Activated naive CD4-positive, alpha-beta T cell treated with anti-CD3 and anti-CD28 coated beads for 36 hours (primary cell): ENCODE data around the gene NUSAP1. TPM values are rescaled to one million over a fixed set of nuclear protein-coding genes. Genes with fewer than 3 reads are reported as not detected.
A peak's percentile ranks its signal among the peaks of the same experiment; 100 is the strongest.
"Not testable (repeated sequence)": the region's sequence is repeated elsewhere in the genome, so short reads cannot be mapped to it uniquely, and the experiment has no call there.

Experiments used
- CTCF ChIA-PET: fragments of 350-600 bp; sonication (Branson Sonifier 250); formaldehyde crosslinking; loops from one replicate; lab custom pipeline; 2021; ENCODE audit warnings: antibody characterized with exemption; lab: Charles Lee
- DNase-seq: peaks from one replicate; pipeline ENCODE4 v3.0.0-alpha.2; 2020
- H3K27ac Mint-ChIP-seq: one replicate; pipeline ENCODE4 v1.8.0; 2021; ENCODE audit warnings: mild to moderate bottlenecking, mixed read lengths
- H3K27me3 Mint-ChIP-seq: one replicate; pipeline ENCODE4 v1.8.0; 2021; ENCODE audit warnings: low read depth, mixed read lengths
- H3K36me3 Mint-ChIP-seq: one replicate; pipeline ENCODE4 v1.8.0; 2021; ENCODE audit warnings: low read depth, mixed read lengths
- H3K4me1 Mint-ChIP-seq: one replicate; pipeline ENCODE4 v1.8.0; 2021; ENCODE audit warnings: low read depth, mixed read lengths
- H3K4me3 Mint-ChIP-seq: one replicate; pipeline ENCODE4 v1.8.0; 2021; ENCODE audit warnings: mild to moderate bottlenecking, moderate library complexity, mixed read lengths
- H3K9me3 Mint-ChIP-seq: one replicate; pipeline ENCODE4 v1.8.0; 2021; ENCODE audit warnings: mixed read lengths
- intact Hi-C: fragments of 100-400 bp; cut with micrococcal nuclease; formaldehyde crosslinking; loops from one replicate; pipeline ENCODE4 v1.15.1; 2023
- total RNA-seq, 2 experiments: library from RNA; stranded (reverse); gene quantifications; one replicate each; pipeline ENCODE4 v1.2.3, GENCODE V29; 2021

The NUSAP1 gene
- total RNA-seq, 2 experiments from 2014 or later: 269 to 287 TPM

- Mint-ChIP-seq H3K36me3 (peaks cover 20% of the 10 kb centered on the region), H3K4me1 (peaks cover 11% of the 10 kb centered on the region)
- intact Hi-C loops, H3K4me3 Mint-ChIP-seq, H3K9me3 Mint-ChIP-seq, DNase-seq, H3K27ac Mint-ChIP-seq, H3K27me3 Mint-ChIP-seq: not testable (repeated sequence)
- CTCF ChIA-PET: interaction anchor here (0.6 kb wide), 2 partner anchors 15 to 1188 kb away, joined by 4 read pairs; no protein-coding TSS in a partner anchor
Measured at GRCh38 chr15:41301139-41301538, 31.5 kb upstream of the NUSAP1 start.

GRCh38 chr15:41301587-41301986, 31.1 kb upstream of the NUSAP1 start:
- no peak overlapping the region for H3K27ac Mint-ChIP-seq

GRCh38 chr15:41304149-41304770, 28.4 kb upstream of the NUSAP1 start:
- CTCF ChIA-PET: interaction anchor here (0.5 kb wide), 1 partner anchor 29 kb away, joined by 8 read pairs; no protein-coding TSS in a partner anchor
- peaks cover 15% of the 10 kb centered on the region for H3K36me3 Mint-ChIP-seq
- H3K4me3 Mint-ChIP-seq: no peak overlapping the region
- H3K9me3 Mint-ChIP-seq: no peaks in the 10 kb centered on the region
- peaks cover 11% of the 10 kb centered on the region for H3K4me1 Mint-ChIP-seq
- intact Hi-C loops: no loop called here
- no peaks in the 10 kb centered on the region for H3K27me3 Mint-ChIP-seq
- DNase-seq: no peak
- no peak overlapping the region for H3K27ac Mint-ChIP-seq

More at GRCh38 chr15:41301587-41301986, 31.1 kb upstream of the NUSAP1 start:
- no peaks in the 10 kb centered on the region for H3K9me3 Mint-ChIP-seq
- intact Hi-C loops: no loop called here
- no peak for DNase-seq
- CTCF ChIA-PET: interaction anchor here (0.6 kb wide), 3 partner anchors 12 to 1188 kb away, joined by 3 to 4 read pairs (median 4); no protein-coding TSS in a partner anchor
- H3K36me3 Mint-ChIP-seq: peaks cover 20% of the 10 kb centered on the region
- no peak overlapping the region for H3K4me3 Mint-ChIP-seq
- H3K27me3 Mint-ChIP-seq: no peaks in the 10 kb centered on the region
- peaks cover 11% of the 10 kb centered on the region for H3K4me1 Mint-ChIP-seq

- Mint-ChIP-seq H3K4me3 (no peak overlapping the region), H3K27me3 (no peaks in the 10 kb centered on the region), H3K4me1 (peaks cover 5% of the 10 kb centered on the region), H3K9me3 (no peaks in the 10 kb centered on the region), H3K36me3 (peaks cover 6% of the 10 kb centered on the region), H3K27ac (no peak overlapping the region)
- intact Hi-C loops: no loop called here
- no peak for DNase-seq
- CTCF ChIA-PET: interaction anchor here (0.6 to 0.9 kb wide), 2 partner anchors 16 to 18 kb away, joined by 3 read pairs; no protein-coding TSS in a partner anchor
Measured at GRCh38 chr15:41307679-41308078, 25.0 kb upstream of the NUSAP1 start.

GRCh38 chr15:41309226-41309905, 23.3 kb upstream of the NUSAP1 start:
- peaks cover 4% of the 10 kb centered on the region for H3K4me1 Mint-ChIP-seq
- H3K36me3 Mint-ChIP-seq: peaks cover 13% of the 10 kb centered on the region
- no peaks in the 10 kb centered on the region for H3K27me3 Mint-ChIP-seq
- no peak for DNase-seq
- CTCF ChIA-PET: interaction anchor here (0.6 to 0.9 kb wide), 2 partner anchors 22 to 188 kb away, joined by 4 read pairs; no protein-coding TSS in a partner anchor
- intact Hi-C loops: no loop called here
- no peak overlapping the region for H3K4me3 Mint-ChIP-seq
- no peaks in the 10 kb centered on the region for H3K9me3 Mint-ChIP-seq
- H3K27ac Mint-ChIP-seq: no peak overlapping the region

GRCh38 chr15:41320805-41321330, 11.8 kb upstream of the NUSAP1 start:
- peaks cover 13% of the 10 kb centered on the region for H3K36me3 Mint-ChIP-seq
- intact Hi-C loops, H3K27me3 Mint-ChIP-seq, H3K9me3 Mint-ChIP-seq, H3K27ac Mint-ChIP-seq, H3K4me3 Mint-ChIP-seq, CTCF ChIA-PET, DNase-seq: not testable (repeated sequence)
- peaks cover 14% of the 10 kb centered on the region for H3K4me1 Mint-ChIP-seq

GRCh38 chr15:41323611-41324010, 9.1 kb upstream of the NUSAP1 start:
- intact Hi-C loops: loop anchor here (1.0 kb wide), 1 partner anchor 9 kb away; the partner anchor contains the start of genes NUSAP1 and OIP5
- Mint-ChIP-seq H3K27ac (no peak overlapping the region), H3K4me1 (peaks cover 14% of the 10 kb centered on the region), H3K36me3 (peaks cover 13% of the 10 kb centered on the region), H3K27me3 (no peaks in the 10 kb centered on the region), H3K4me3 (no peak overlapping the region), H3K9me3 (no peaks in the 10 kb centered on the region)
- peak; percentile 30 for DNase-seq
- CTCF ChIA-PET: interaction anchor here (0.6 to 1.1 kb wide), 3 partner anchors 35 to 409 kb away, joined by 3 read pairs; partner anchors contain the start of genes CHP1 and EXD1

GRCh38 chr15:41331281-41331680, 1.4 kb upstream of the NUSAP1 start:
- CTCF ChIA-PET: interaction anchor here (1.0 to 1.3 kb wide), 3 partner anchors 22 to 427 kb away, joined by 3 to 4 read pairs (median 3); no protein-coding TSS in a partner anchor
- Mint-ChIP-seq H3K4me1 (peaks cover 21% of the 10 kb centered on the region), H3K9me3 (no peaks in the 10 kb centered on the region), H3K27ac (no peak overlapping the region), H3K36me3 (peaks cover 24% of the 10 kb centered on the region), H3K4me3 (peak overlapping the region; percentile 100), H3K27me3 (no peaks in the 10 kb centered on the region)
- no peak for DNase-seq
- intact Hi-C loops: loop anchor here (5.0 kb wide), 1 partner anchor 634 kb away; the partner anchor contains the start of gene RAD51

- peak overlapping the region; percentile 100 for H3K4me3 Mint-ChIP-seq
- H3K27ac Mint-ChIP-seq: peak overlapping the region; percentile 98
- no peaks in the 10 kb centered on the region for H3K27me3 Mint-ChIP-seq
- no peaks in the 10 kb centered on the region for H3K9me3 Mint-ChIP-seq
- peaks cover 23% of the 10 kb centered on the region for H3K36me3 Mint-ChIP-seq
- intact Hi-C loops: loop anchor here (1.0 to 5.0 kb wide), 12 partner anchors 9 to 635 kb away; partner anchors contain the start of genes CHAC1, CHP1, DNAJC17 and INO80
- no peak for DNase-seq
- CTCF ChIA-PET: interaction anchor here (1.0 to 1.3 kb wide), 2 partner anchors 22 to 50 kb away, joined by 3 to 4 read pairs; no protein-coding TSS in a partner anchor
- peaks cover 26% of the 10 kb centered on the region for H3K4me1 Mint-ChIP-seq
Measured at GRCh38 chr15:41331833-41332193, 868 bp upstream of the NUSAP1 start.

GRCh38 chr15:41333026-41333562, 413 bp downstream of the NUSAP1 start:
- H3K27me3 Mint-ChIP-seq: no peaks in the 10 kb centered on the region
- H3K4me1 Mint-ChIP-seq: peaks cover 29% of the 10 kb centered on the region
- intact Hi-C loops: loop anchor here (2.0 to 5.0 kb wide), 3 partner anchors 84 to 636 kb away; partner anchors contain the start of genes ITPKA, RAD51 and RTF1
- peaks cover 31% of the 10 kb centered on the region for H3K36me3 Mint-ChIP-seq
- peak overlapping the region; percentile 98 for H3K27ac Mint-ChIP-seq
- CTCF ChIA-PET: interaction anchor here (0.7 to 1.2 kb wide), 5 partner anchors 29 to 109 kb away, joined by 3 to 8 read pairs (median 4); partner anchors contain the start of genes CHP1 and EXD1
- DNase-seq: peak; percentile 10
- no peaks in the 10 kb centered on the region for H3K9me3 Mint-ChIP-seq
- H3K4me3 Mint-ChIP-seq: peak overlapping the region; percentile 100

GRCh38 chr15:41334293-41335120, 1.8 kb downstream of the NUSAP1 start:
- DNase-seq: no peak
- Mint-ChIP-seq H3K9me3 (no peaks in the 10 kb centered on the region), H3K27me3 (no peaks in the 10 kb centered on the region), H3K4me1 (peaks cover 33% of the 10 kb centered on the region), H3K27ac (no peak overlapping the region), H3K36me3 (peaks cover 36% of the 10 kb centered on the region), H3K4me3 (peak overlapping the region; percentile 100)
- CTCF ChIA-PET: no interaction called here
- intact Hi-C loops: loop anchor here (5.0 kb wide), 1 partner anchor 637 kb away; the partner anchor contains the start of gene RAD51
